GM18508 (cell line): ENCODE measurements around the gene CCDC184.
"Not testable (repeated sequence)": the region's sequence is repeated elsewhere in the genome, so short reads cannot be mapped to it uniquely, and the experiment has no call there.

ENCODE experiments used
- ATAC-seq: cut with Tn5 transposase; IDR thresholded peaks from one replicate; pipeline ENCODE4 v1.9.1; 2021; ENCODE audit warnings: moderate number of reproducible peaks; ENCODE audit not compliant: insufficient read depth, unreplicated experiment

Gene CCDC184

DNA sequence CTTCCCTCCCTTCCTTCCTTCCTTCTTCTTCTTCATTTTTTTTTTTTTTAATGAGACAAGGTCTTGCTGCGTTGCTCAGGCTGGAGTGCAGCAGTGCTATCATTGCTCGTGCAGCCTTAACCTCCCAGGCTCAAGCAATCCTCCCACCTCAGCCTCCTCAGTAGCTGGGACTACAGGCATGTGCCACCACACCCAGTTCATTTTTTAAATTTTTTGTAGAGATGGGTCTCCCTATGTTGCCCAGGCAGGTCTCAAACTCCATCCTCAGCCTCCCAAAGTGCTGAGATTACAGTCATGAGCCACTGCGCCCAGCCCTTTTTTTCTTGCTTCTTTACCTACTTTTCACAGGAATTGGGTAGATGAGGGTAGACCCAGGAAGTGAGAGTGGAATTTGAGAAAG is 18.1 kb downstream of the CCDC184 start:
- no peak for ATAC-seq

DNA sequence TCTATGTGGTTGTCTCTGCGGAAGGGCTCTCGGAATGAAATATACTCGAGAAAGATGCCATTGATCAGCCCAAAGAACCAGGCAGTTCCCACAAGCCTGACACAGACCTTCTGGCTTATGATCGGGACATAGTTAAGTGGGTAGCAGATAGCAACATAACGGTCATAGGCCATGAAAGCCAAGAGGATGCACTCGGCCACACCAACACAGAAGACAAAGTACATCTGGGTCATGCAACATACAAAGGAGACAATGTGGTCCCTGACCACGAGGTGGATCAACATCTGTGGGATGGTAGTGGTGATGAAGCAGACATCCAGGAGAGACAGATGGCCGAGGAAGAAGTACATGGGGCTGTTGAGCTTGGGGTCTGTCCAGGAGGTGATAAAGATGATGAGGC is 19.3 kb downstream of the CCDC184 start:
- no peak for ATAC-seq

- ATAC-seq: no peak
Measured at GRCh38 chr12:48203192-48203591, 19.7 kb downstream of the CCDC184 start, which contains the start of gene OR10AD1. OR10AD1 (minus strand) TSS chr12:48203292; CDS start chr12:48203292, 0 bp downstream.

- ATAC-seq: not testable (repeated sequence)
Measured at GRCh38 chr12:48209495-48209894, 26.1 kb downstream of the CCDC184 start.

- ATAC-seq: no peak
Measured at GRCh38 chr12:48216785-48217184, 33.3 kb downstream of the CCDC184 start.

DNA sequence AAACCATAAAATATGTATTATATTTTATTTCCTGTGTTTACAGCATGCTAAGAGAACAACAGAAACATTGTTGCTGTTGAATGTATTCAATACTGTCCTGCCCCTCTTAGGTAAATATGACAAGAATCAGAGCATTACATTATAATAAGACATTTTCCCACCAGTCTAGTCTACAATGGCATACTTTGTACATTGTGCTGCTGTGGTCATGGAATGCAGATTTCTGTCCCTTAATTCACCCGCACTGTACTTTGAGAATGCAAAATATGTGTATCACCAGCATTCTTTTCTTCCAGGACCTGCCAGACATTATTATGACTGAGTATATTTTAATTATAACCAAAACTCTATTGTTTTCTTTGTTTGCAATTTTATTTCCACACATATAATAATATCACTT is 36.2 kb downstream of the CCDC184 start:
- ATAC-seq: no peak

DNA sequence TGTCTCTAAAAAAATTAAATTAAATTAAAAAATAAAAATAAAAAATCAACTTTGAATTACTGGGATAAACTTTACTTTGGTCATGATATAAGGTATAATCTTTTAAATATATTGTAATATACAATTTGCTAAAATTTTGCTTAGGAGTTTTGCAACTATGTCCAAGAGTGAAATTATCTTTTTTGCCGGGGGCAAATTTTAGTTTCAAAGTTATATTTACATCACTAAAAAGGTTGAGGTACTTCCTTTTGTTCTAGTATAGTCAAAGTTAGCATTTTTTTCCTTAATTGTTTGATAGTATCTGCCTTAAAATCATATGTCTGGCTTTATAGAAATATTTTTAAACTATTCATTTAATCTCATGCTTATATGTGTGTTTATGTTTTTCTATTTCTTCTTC is 37.3 kb downstream of the CCDC184 start:
- ATAC-seq: no peak

GRCh38 chr12:48221645-48222044 is 38.2 kb downstream of the CCDC184 start:
- no peak for ATAC-seq

- ATAC-seq: not testable (repeated sequence)
Measured at GRCh38 chr12:48224533-48224932, 41.1 kb downstream of the CCDC184 start.

GRCh38 chr12:48231169-48231958 is 47.9 kb downstream of the CCDC184 start:
- not testable (repeated sequence) for ATAC-seq
